RCC 7860 (cell line): ENCODE data around the gene SEL1L3.
A peak's percentile ranks its signal among the peaks of the same experiment; 100 is the strongest.

Source experiments
- DNase-seq: peaks from one replicate; pipeline ENCODE4 v3.0.0-alpha.2; 2015; ENCODE audit warnings: low spot score
- FAIRE-seq: peaks from 2 replicates; lab custom pipeline; 2012; peaks lifted over from hg19 to GRCh38; lab: Jason Lieb, UNC

SEL1L3 gene

DNA sequence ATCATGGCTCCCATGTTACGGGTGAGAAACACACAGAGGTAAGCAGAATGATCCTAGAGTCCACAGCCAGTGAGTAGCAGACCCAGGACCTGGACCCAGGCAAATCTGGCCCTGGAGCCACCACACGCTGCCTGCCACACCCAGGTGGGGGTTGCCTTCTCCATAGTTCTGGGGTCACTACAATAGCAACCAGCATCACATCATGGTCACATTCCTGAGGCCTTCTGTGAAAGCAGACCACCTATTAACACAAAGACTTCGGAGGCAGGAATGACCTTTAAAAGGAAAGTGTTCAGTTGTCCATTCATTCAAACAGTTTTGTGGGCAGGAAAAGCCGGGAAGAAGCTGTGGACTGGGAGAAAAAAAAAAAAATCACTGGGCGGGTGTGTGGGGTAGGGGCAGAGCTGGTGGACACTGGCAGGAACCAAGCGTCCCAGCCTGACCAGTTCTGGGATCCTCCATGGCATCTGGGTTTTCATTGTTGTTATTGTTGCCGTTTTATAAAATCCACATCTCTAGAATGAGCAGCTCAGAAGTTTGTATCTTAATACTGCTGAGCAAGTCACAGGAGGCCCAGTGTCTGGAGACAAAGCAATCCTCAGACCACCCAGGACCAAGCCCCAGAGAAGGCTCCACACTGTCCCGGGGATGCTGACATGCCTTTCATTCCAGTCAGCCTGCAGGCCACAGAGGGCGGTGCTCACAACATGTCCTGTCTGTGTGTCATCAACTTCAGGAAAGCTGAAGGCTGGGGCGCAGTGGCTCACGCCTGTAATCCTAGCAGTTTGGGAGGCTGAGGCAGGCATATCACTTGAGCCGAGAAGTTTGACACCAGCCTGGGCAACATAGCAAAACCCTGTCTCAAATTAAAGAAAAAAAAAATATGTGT lies 67.0 kb downstream of the SEL1L3 start:
- DNase-seq (no peak), FAIRE-seq (no peak)

GRCh38 chr4:25795091-25795490 lies 67.7 kb downstream of the SEL1L3 start:
- FAIRE-seq (no peak), DNase-seq (no peak)

DNA sequence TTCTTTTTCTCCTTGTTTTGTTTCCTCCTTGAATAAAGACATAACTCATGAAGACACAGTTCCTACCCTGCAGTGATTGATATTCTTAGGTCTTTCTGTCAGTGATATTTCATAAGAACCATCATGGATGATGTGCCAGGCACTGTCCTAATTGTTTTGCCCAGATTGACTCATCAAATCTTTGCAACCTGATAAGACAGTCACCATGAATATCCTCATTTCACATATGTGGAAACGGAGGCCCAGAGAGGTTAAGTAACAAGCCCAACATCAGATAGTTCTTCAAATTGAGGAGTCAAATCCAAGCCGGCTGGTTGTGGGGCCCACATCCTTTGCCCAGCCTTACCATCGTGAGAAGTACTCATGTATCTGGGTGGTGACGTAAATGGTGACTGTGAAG lies 69.9 kb downstream of the SEL1L3 start:
- no peak for DNase-seq
- no peak for FAIRE-seq

GRCh38 chr4:25792200-25792791 lies 70.5 kb downstream of the SEL1L3 start:
- FAIRE-seq (no peak), DNase-seq (no peak)

- DNase-seq: no peak
- FAIRE-seq: no peak
Measured at GRCh38 chr4:25790024-25790423, 72.8 kb downstream of the SEL1L3 start.

GRCh38 chr4:25788703-25789238 lies 74.0 kb downstream of the SEL1L3 start:
- FAIRE-seq (no peak), DNase-seq (no peak)

DNA sequence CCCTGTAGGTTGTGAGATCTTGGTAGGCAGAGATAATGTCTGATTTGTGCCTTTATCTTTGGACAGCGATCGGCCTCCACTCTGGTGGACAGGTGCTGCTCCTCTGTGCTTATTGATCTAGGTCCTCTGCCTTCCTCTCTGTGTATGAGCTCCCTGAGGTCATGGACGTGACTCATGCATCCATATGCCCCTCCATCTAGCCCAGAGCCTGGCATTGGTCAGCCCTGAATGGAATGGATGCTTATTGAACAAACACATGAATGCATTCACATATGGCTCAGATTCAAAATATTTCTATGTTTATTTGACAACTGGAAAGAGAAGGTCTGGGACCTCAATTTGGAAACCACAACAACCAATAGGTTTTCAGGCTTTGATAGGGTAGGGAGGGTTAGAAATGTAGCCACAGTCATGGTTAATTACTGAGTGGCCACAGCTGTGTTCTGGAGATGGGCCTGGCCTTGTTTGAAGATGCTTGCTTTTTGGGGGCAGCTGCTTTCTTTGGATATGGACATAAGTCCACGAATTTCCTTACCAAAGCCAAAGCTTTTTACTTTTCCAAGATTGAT lies 76.2 kb downstream of the SEL1L3 start:
- no peak for DNase-seq
- no peak for FAIRE-seq

- no peak for FAIRE-seq
Measured at GRCh38 chr4:25783943-25784342, 78.8 kb downstream of the SEL1L3 start.

DNA sequence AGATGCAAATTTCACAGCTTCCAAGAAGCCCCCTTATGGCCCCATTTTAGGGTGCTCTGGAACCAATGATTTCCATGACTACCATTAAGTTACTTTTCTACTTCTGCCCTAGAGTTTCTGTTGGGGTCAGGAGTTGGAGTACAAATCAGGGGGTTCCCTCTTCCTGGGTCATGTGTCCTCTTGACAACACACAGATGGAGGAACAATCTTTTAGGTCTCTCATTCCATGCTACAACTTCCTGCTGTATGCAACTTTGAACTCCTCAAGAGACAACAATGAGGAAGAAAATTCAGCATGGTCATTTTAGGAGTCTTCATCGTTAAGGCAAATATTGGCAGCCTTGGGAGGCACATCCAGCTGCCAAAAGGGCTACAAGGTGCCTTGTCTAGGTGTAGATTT lies 79.7 kb downstream of the SEL1L3 start:
- DNase-seq (no peak), FAIRE-seq (no peak)

More at GRCh38 chr4:25783943-25784342, 78.8 kb downstream of the SEL1L3 start:
- no peak for DNase-seq

DNA sequence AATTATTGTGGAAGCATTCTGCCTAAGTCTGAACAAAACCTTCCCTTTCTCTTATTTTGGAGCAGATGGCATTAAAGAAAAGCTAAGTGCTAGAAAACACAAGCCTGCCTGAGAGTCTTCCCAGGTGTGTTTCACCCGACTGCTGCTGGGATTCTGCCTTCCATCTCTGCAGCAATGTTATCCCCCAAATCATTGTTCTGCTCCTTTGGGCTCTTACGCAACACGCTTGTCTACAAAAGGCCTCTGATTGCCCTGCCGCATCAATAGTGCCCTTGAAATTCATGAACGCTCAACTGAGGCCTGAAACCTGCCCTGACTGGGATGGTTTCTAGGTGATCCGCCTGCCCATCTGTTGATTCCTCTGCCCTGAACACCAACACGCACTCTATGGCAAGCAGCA lies 80.3 kb downstream of the SEL1L3 start:
- no peak for DNase-seq
- no peak for FAIRE-seq

DNA sequence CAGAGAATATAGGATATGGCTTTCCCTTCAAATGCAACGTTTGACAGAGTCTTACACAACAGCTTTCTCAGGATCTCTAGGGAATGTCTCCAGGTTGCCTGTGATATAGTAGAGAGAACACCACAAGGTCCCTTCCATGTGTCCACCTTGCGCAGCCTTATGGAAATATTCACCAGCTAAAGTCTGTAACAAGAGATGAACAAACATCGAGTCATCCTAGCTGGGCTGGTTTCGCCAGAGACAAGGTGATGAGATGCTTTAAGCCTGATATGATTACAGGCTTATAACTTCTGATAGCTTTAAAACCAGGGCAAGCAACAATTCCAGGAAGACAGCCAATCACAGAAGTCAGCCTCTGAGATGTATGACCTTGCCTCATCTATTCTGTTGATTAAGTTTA lies 83.8 kb downstream of the SEL1L3 start:
- no peak for FAIRE-seq

DNA sequence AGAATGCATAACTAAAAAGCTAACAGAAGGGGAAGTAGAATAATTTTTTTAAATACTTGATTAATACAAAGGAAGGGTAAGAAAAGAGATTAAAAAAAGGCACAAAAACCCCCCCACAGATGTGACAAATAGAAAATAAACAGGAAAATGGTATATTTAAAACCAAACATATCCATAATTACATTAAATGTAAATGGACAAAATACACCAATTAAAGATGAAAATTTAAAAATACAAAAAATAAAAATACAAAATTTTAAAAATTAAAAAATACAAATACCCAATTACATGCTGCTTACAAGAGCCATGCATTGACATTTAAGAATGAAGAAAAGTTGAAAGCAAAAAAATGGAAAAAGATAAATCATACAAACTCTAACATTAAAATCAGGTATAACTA lies 86.0 kb downstream of the SEL1L3 start:
- DNase-seq (no peak), FAIRE-seq (peak; percentile 45)

More for the DNA sequence above, 83.8 kb downstream of the SEL1L3 start:
- DNase-seq: no peak

DNA sequence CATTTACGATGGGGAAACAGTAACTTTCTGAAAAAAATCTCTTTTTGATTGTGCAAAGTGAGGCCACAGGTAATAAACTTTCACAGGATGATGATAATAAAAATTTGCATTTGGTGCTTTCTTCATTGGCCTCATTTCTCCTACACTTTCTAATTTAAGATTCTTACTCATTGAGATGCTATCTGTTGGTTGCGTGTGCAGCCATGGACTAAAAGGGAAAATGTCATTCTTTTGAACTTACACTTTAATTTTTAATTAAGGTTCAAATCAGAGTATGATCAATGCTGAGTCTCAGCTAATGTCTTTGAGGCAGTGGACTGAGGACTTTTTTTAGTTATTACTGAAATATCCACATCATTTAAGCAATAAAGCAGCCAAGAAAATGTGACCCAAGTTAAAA lies 87.6 kb downstream of the SEL1L3 start:
- FAIRE-seq (no peak), DNase-seq (no peak)

DNA sequence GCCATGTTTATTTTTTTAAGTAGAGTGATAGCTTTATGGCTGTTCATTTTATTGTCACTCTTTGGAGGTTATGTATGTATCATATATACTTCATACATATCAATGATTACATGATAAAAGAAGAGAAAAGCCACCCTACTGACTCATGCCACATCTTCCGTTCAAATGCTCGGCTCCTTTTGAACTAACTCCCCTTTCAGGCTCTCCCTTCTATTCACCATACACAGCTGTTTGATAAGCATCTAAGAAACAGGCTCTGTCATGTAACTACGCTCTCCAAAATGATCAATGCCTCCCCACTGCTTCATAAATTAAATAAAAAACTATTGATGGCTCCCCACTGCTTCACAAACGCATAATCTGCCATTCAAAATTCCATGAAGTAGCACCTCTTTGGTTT lies 89.4 kb downstream of the SEL1L3 start:
- DNase-seq: no peak
- FAIRE-seq: no peak

DNA sequence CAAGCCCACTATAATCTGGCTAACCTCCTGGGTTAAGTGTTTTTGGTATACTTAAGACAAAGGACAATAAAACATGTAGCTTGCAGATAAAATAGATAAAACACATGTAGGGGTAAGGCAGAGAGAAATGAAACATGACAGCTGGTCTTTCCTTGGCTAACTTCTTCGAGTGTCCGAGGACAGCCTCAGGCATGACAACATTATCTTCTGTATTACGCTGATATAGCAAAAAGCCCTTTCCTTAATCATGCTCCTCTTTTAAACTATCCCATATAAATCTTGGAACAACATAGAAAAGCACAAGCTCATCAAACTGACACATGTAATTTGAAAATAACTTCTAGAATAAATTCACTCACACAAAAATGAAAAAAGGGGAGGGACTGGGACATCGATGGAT lies 91.1 kb downstream of the SEL1L3 start:
- no peak for FAIRE-seq
- no peak for DNase-seq

DNA sequence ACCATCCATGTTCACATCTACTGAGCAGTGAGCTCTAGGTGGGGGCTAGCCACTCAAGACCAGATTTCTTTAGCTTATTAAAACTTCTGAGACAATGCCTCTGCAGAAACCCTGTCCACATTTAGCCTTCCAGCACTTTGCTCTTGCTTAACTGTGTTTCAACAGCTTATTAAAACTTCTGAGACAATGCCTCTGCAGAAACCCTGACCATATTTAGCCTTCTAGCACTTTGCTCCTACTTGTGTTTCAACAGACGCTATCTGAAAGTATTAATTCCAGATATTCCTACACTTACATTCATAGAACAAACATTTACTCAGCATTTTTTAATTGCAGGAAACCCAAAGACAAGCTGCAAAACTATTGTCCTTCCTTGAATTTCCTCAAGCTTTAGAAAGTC lies 91.9 kb downstream of the SEL1L3 start:
- FAIRE-seq (no peak), DNase-seq (no peak)

GRCh38 chr4:25769251-25769650 lies 93.5 kb downstream of the SEL1L3 start:
- FAIRE-seq: no peak

GRCh38 chr4:25767877-25768725 lies 94.7 kb downstream of the SEL1L3 start:
- FAIRE-seq (peak; percentile 50), DNase-seq (peak; percentile 37)

More at GRCh38 chr4:25769251-25769650, 93.5 kb downstream of the SEL1L3 start:
- DNase-seq: no peak

- no peak for FAIRE-seq
Measured at GRCh38 chr4:25760518-25761157, 102.2 kb downstream of the SEL1L3 start.

DNA sequence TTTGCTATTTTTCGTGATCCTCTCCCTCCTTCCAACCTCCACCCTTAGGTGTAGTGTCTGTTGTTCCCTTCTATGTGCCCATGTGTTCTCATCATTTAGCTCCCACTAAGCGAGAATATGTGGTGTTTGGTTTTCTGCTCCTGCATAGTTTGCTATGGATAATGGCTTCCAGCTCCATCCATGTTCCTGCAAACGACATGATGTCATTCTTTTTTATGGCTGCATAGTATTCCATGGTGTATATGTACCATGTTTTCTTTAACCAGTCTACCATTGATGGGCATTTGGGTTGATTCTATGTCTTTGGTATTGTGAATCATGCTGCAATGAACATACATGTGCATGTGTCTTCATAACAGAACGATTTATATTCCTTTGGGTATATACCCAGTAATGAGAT lies 102.7 kb downstream of the SEL1L3 start:
- FAIRE-seq (no peak), DNase-seq (no peak)

More at GRCh38 chr4:25760518-25761157, 102.2 kb downstream of the SEL1L3 start:
- DNase-seq: no peak
